Astrocyte (in vitro differentiated cells and primary cell): ENCODE results near the gene NADK.

Experiments
- EZH2 ChIP-seq: IDR thresholded peaks from 2 replicates; pipeline ENCODE4 v1.6.1; 2012; ENCODE audit warnings: mild to moderate bottlenecking, low read length, inconsistent platforms; ENCODE audit not compliant: insufficient read depth
- TF ChIP-seq, protein P1 (sequence below): IDR thresholded peaks from 2 replicates; pipeline ENCODE4 v1.5.1; 2011; ENCODE audit warnings: low read depth, mild to moderate bottlenecking, inconsistent platforms, low read length, moderate library complexity; ENCODE audit not compliant: insufficient read depth

DNA sequence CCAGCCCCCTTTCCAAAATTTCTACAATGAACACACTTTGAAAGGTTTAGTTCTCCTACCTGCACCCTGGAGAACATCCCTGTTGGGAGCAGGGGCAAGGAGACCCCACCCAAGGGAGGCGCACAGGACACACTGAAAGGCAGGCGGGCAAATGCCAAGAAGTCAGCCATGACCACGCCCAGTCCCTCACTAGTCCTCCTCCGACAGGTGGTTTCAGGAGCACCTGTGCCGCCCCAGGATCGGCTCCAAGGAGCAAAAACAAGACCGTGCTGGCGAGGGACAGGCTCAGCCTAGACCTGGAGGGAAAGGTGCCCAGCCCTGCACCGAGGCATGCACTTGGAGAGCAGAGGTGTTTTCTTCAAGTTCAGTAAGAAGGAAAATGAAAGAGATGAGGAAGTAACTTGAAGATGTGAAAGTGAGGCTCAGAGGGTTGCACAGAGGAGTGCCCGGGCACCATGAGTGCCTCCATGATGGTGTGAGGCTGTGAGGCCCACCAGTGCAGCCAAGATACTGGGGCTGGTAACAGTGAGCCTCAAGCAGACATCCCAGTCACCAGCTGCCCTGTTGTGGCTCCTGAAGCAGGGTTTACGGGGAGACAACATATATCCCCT is 19.6 kb upstream of the NADK start:
- TF ChIP-seq EZH2, result no peak
- TF ChIP-seq, protein P1, sequence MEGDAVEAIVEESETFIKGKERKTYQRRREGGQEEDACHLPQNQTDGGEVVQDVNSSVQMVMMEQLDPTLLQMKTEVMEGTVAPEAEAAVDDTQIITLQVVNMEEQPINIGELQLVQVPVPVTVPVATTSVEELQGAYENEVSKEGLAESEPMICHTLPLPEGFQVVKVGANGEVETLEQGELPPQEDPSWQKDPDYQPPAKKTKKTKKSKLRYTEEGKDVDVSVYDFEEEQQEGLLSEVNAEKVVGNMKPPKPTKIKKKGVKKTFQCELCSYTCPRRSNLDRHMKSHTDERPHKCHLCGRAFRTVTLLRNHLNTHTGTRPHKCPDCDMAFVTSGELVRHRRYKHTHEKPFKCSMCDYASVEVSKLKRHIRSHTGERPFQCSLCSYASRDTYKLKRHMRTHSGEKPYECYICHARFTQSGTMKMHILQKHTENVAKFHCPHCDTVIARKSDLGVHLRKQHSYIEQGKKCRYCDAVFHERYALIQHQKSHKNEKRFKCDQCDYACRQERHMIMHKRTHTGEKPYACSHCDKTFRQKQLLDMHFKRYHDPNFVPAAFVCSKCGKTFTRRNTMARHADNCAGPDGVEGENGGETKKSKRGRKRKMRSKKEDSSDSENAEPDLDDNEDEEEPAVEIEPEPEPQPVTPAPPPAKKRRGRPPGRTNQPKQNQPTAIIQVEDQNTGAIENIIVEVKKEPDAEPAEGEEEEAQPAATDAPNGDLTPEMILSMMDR, result no peak
